Measurements from ENCODE around the gene AQP1.

AQP1 gene

DNA sequence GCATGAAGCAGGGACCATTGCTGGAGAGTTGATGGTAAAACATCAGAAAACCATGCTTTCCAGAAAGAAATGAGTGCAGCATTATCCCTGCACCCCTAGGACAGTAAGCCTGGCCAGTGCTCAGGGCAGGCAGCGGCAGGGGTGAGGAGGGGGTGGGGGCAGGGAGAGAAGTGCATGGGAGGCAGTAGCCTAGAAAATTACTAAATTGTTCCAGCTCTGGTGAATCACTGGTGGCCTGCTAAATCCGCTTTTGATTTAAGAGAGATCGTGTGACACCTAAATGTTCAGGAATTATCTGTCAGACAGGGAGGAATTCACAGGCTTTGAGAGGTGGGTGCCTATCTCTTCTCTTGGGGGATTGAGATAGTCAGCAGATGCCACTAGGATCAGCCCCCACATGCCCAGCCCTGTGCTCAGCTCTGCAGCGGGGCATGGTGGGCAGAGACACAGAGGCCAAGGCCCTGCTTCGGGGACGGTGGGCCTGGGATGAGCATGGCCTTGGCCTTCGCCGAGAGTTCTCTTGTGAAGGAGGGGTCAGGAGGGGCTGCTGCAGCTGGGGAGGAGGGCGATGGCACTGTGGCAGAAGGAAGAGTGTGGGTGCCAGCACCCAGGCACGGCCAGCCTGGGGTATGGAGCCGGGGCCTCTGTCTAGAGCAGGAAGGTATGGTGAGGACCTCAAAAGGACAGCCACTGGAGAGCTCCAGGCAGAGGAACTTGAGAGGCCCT lies 5.0 kb upstream of the AQP1 start:
- H3K4me3 Mint-ChIP-seq: no peak overlapping the region
- no peak for DNase-seq
- H3K27ac Mint-ChIP-seq: no peak overlapping the region
- H3K27me3 Mint-ChIP-seq: no peaks in the 10 kb centered on the region
- H3K36me3 Mint-ChIP-seq (ENCODE audit: low read depth): no peaks in the 10 kb centered on the region
- H3K4me1 Mint-ChIP-seq (ENCODE audit: low read depth): no peaks in the 10 kb centered on the region
- no peaks in the 10 kb centered on the region for H3K9me3 Mint-ChIP-seq

DNA sequence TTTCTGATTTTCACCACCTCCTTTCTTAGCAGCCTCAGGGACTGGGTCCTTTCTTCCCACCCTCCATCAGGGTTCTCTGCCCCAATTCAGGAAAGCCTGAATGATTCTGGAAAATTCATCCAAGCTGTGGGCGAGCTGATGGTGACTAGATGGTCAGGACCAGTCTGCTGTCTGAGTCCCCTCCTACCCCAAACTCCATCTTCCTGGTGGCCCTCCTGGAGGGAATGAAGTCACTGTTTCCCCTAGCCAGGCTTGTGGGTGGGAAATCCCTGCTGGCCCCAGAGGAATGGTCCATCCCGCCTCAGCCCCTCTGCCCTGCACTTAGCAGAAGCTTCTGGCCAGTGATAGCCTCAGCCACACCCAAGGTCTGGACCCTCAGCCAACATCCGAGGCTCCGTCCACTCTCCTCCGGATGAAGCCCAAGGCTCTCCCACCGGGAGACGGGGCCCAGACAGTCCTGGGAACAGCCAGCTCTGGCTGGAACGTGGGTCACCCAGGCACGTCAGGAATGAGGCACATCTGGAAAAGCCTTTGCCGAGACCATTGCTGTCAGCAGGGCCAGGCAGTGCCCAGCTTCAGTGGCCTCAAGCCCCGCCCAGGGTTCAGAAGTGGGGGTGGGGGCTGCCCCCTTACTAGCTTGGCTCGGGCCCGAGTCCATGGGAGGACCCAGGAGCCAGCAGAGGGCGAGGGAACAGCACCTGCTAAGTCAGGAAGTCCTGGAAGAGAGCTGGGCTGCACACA lies 4.0 kb upstream of the AQP1 start:
- Mint-ChIP-seq H3K4me1 (ENCODE audit: low read depth) (no peaks in the 10 kb centered on the region), H3K27me3 (no peaks in the 10 kb centered on the region), H3K9me3 (no peaks in the 10 kb centered on the region), H3K36me3 (ENCODE audit: low read depth) (no peaks in the 10 kb centered on the region), H3K4me3 (no peak overlapping the region), H3K27ac (no peak overlapping the region)
- DNase-seq: no peak

GRCh38 chr7:30908681-30909080 lies 3.0 kb upstream of the AQP1 start:
- Mint-ChIP-seq H3K36me3 (ENCODE audit: low read depth) (no peaks in the 10 kb centered on the region), H3K9me3 (no peaks in the 10 kb centered on the region), H3K4me3 (no peak overlapping the region), H3K27ac (no peak overlapping the region), H3K4me1 (ENCODE audit: low read depth) (no peaks in the 10 kb centered on the region), H3K27me3 (no peaks in the 10 kb centered on the region)
- no peak for DNase-seq

DNA sequence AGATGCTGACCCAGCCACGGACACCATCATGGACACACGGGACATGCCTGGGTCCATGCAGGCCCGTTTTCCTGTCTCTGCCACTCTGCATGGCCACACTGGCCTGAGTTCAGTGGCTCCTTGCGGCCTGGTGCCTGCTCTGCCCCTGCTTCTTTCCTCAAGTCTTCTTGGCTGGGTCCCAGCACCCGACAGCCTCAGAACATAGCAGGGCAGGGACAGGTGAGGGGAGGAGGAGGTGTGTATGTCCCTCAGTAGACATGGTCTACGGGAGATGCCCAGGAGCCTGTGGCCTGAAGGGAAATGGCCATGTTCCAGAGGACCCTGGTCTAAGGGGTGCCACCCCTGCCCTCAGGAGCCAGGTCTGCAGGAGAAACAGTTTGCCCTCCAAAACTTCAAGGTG lies 2.2 kb upstream of the AQP1 start:
- Mint-ChIP-seq H3K27me3 (no peaks in the 10 kb centered on the region), H3K36me3 (ENCODE audit: low read depth) (no peaks in the 10 kb centered on the region), H3K4me1 (ENCODE audit: low read depth) (no peaks in the 10 kb centered on the region), H3K27ac (no peak overlapping the region), H3K9me3 (no peaks in the 10 kb centered on the region), H3K4me3 (no peak overlapping the region)
- no peak for DNase-seq

- Mint-ChIP-seq H3K9me3 (no peaks in the 10 kb centered on the region), H3K27me3 (no peaks in the 10 kb centered on the region), H3K4me1 (ENCODE audit: low read depth) (no peaks in the 10 kb centered on the region), H3K4me3 (no peak overlapping the region), H3K27ac (no peak overlapping the region), H3K36me3 (ENCODE audit: low read depth) (no peaks in the 10 kb centered on the region)
- no peak for DNase-seq
Measured at GRCh38 chr7:30910411-30911073, 1.1 kb upstream of the AQP1 start.

- no peak for DNase-seq
- no peaks in the 10 kb centered on the region for H3K9me3 Mint-ChIP-seq
Measured at GRCh38 chr7:30911133-30911532, 520 bp upstream of the AQP1 start.

GRCh38 chr7:30912021-30912730 lies 523 bp downstream of the AQP1 start:
- DNase-seq: no peak
- Mint-ChIP-seq H3K27ac (no peak overlapping the region), H3K36me3 (ENCODE audit: low read depth) (no peaks in the 10 kb centered on the region), H3K27me3 (no peaks in the 10 kb centered on the region), H3K4me3 (no peak overlapping the region), H3K9me3 (no peaks in the 10 kb centered on the region), H3K4me1 (ENCODE audit: low read depth) (no peaks in the 10 kb centered on the region)

More at GRCh38 chr7:30911133-30911532, 520 bp upstream of the AQP1 start:
- no peaks in the 10 kb centered on the region for H3K4me1 Mint-ChIP-seq (ENCODE audit: low read depth)
- H3K27me3 Mint-ChIP-seq: no peaks in the 10 kb centered on the region
- H3K36me3 Mint-ChIP-seq (ENCODE audit: low read depth): no peaks in the 10 kb centered on the region
- no peak overlapping the region for H3K27ac Mint-ChIP-seq
- H3K4me3 Mint-ChIP-seq: no peak overlapping the region

DNA sequence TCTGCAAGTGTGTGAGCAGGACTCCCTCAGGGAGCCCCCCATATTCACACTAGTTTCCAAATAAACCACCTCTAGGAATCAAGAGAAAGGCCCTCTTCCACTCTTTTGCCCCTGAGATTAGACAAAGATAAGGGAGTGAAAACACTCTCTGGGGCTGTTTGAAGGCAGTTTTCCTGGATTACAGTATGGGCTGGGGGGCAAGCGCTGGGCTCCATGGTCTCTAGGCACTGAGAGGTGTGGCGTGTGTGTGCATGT lies 1.0 kb downstream of the AQP1 start:
- no peak overlapping the region for H3K27ac Mint-ChIP-seq
- H3K4me1 Mint-ChIP-seq (ENCODE audit: low read depth): no peaks in the 10 kb centered on the region
- H3K27me3 Mint-ChIP-seq: no peaks in the 10 kb centered on the region
- H3K9me3 Mint-ChIP-seq: no peaks in the 10 kb centered on the region
- no peaks in the 10 kb centered on the region for H3K36me3 Mint-ChIP-seq (ENCODE audit: low read depth)
- DNase-seq: no peak
- H3K4me3 Mint-ChIP-seq: no peak overlapping the region

GRCh38 chr7:30912986-30913811 lies 1.5 kb downstream of the AQP1 start:
- no peak overlapping the region for H3K27ac Mint-ChIP-seq
- no peak for DNase-seq
- H3K9me3 Mint-ChIP-seq: no peaks in the 10 kb centered on the region
- H3K36me3 Mint-ChIP-seq (ENCODE audit: low read depth): no peaks in the 10 kb centered on the region
- H3K4me3 Mint-ChIP-seq: no peak overlapping the region
- H3K27me3 Mint-ChIP-seq: no peaks in the 10 kb centered on the region
- no peaks in the 10 kb centered on the region for H3K4me1 Mint-ChIP-seq (ENCODE audit: low read depth)

GRCh38 chr7:30913821-30914515 lies 2.3 kb downstream of the AQP1 start:
- Mint-ChIP-seq H3K4me3 (no peak overlapping the region), H3K4me1 (ENCODE audit: low read depth) (no peaks in the 10 kb centered on the region), H3K27me3 (no peaks in the 10 kb centered on the region), H3K27ac (no peak overlapping the region), H3K36me3 (ENCODE audit: low read depth) (no peaks in the 10 kb centered on the region), H3K9me3 (no peaks in the 10 kb centered on the region)
- DNase-seq: no peak

GRCh38 chr7:30914596-30914995 lies 2.9 kb downstream of the AQP1 start:
- Mint-ChIP-seq H3K9me3 (no peaks in the 10 kb centered on the region), H3K4me1 (ENCODE audit: low read depth) (no peaks in the 10 kb centered on the region), H3K36me3 (ENCODE audit: low read depth) (no peaks in the 10 kb centered on the region), H3K4me3 (no peak overlapping the region), H3K27ac (no peak overlapping the region), H3K27me3 (no peaks in the 10 kb centered on the region)
- DNase-seq: no peak

- Mint-ChIP-seq H3K27ac (no peak overlapping the region), H3K36me3 (ENCODE audit: low read depth) (no peaks in the 10 kb centered on the region), H3K4me3 (no peak overlapping the region), H3K27me3 (no peaks in the 10 kb centered on the region), H3K4me1 (ENCODE audit: low read depth) (no peaks in the 10 kb centered on the region), H3K9me3 (no peaks in the 10 kb centered on the region)
- DNase-seq: no peak
Measured at GRCh38 chr7:30915005-30915601, 3.5 kb downstream of the AQP1 start.

DNA sequence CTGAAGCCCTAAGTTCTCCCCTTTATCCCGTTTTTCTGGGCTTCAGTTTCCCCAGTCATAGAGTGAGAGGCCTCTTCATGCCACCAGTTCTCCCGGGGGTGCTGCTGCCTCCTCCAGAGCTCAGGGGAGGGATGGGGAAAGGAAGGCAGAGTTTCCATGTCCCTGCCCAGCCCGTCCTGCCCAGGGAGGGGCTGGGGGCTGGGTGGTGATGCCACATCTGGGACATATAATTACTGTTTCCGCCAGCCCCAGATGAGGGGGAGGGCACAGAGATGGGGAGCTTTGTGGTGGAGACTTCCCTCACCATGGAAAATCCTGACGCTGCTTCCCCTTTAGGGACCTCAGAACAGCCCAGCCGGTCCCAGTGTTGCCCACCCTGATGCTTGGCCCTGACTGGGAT lies 4.1 kb downstream of the AQP1 start:
- Mint-ChIP-seq H3K27me3 (no peaks in the 10 kb centered on the region), H3K9me3 (no peaks in the 10 kb centered on the region), H3K4me1 (ENCODE audit: low read depth) (no peaks in the 10 kb centered on the region), H3K27ac (no peak overlapping the region), H3K4me3 (no peak overlapping the region), H3K36me3 (ENCODE audit: low read depth) (no peaks in the 10 kb centered on the region)
- no peak for DNase-seq

Measured in activated T-cell treated with anti-CD3 and anti-CD28 coated beads, Interleukin-2, amount 50 U/mL, for 24 hours (primary cell).